Breast epithelium (tissue), 4 donors: ENCODE results near the gene CDC42SE1. TPM values are rescaled to one million over a fixed set of nuclear protein-coding genes. Genes with fewer than 3 reads are reported as not detected.

Source experiments
- DNase-seq, 2 donors: peaks; one replicate each; pipeline ENCODE4 v3.0.0-alpha.2; 2019; ENCODE audit warnings: low spot score in 2 of 2
- H3K27ac ChIP-seq, 2 donors: fragments of 200-600 bp; sonication (generic) in 1 of 2; one replicate each; pipeline ENCODE4 v1.5.1; 2016 to 2019; ENCODE audit warnings: mild to moderate bottlenecking in 1 of 2
- H3K27me3 ChIP-seq, 2 donors: fragments of 200-600 bp; sonication (generic) in 1 of 2; one replicate each; pipeline versions ENCODE4 v1.5.1 to v1.6.0; 2017 to 2019; ENCODE audit warnings: control low read depth in 1 of 2, mild to moderate bottlenecking in 1 of 2
- H3K36me3 ChIP-seq: fragments of 200-600 bp; one replicate; pipeline ENCODE4 v1.5.1; 2019
- H3K4me1 ChIP-seq, 2 donors: fragments of 200-600 bp; sonication (generic); one replicate each; pipeline ENCODE4 v1.5.1; 2016 to 2019; ENCODE audit warnings: control low read depth in 1 of 2
- H3K4me3 ChIP-seq, 3 donors: fragments of 200-600 bp; sonication (generic); 1 replicate in 2 of 3; 2 replicates in 1 of 3; pipeline ENCODE4 v1.5.1; 2016 to 2019; ENCODE audit warnings: mild to moderate bottlenecking in 3 of 3, moderate library complexity in 2 of 3
- H3K9me3 ChIP-seq, 2 donors: fragments of 200-600 bp; sonication (generic) in 1 of 2; one replicate each; pipeline ENCODE4 v1.5.1; 2016 to 2019; ENCODE audit warnings: control low read depth in 1 of 2
- CTCF ChIP-seq, 3 donors: fragments of 450-650 bp; IDR thresholded peaks; one replicate each; pipeline ENCODE4 v1.5.1; 2016 to 2017; ENCODE audit warnings: antibody characterized with exemption in 3 of 3, mild to moderate bottlenecking in 3 of 3, moderate library complexity in 3 of 3
- POLR2A ChIP-seq: fragments of 450-650 bp; IDR thresholded peaks from one replicate; pipeline ENCODE4 v1.6.1; 2016; ENCODE audit warnings: antibody characterized with exemption, mild to moderate bottlenecking, moderate library complexity
- POLR2AphosphoS5 ChIP-seq, 3 donors: sonication (generic); formaldehyde crosslinking; IDR thresholded peaks; one replicate each; pipeline ENCODE4 v1.6.1; 2017; ENCODE audit warnings: antibody characterized with exemption in 3 of 3
- intact Hi-C: fragments of 100-400 bp; cut with DNase I; formaldehyde crosslinking; loops from one replicate; pipeline ENCODE4 v1.15.1; 2023; ENCODE audit warnings: low total_unique reads
- total RNA-seq, 3 donors: library from RNA; depleted of rRNA; stranded (reverse); fragments of >200 nt; gene quantifications; one replicate each; pipeline ENCODE4 v1.1.0, GENCODE V29; 2016

The CDC42SE1 gene
- total RNA-seq, 3 donors from 2014 or later, result 49.4 to 130 (median 85.9) TPM

- Histone ChIP-seq H3K36me3 (peaks cover 9% of the 10 kb centered on the region), H3K27ac (peak overlapping the region; percentile 17 to 40), H3K9me3 (no peaks in the 10 kb centered on the region), H3K27me3 (no peaks in the 10 kb centered on the region), H3K4me3 (no peak overlapping the region), H3K4me1 (peaks cover under 1 to 8% of the 10 kb centered on the region in 2 donors)
- no peak for DNase-seq
- intact Hi-C loops, result no loop called here
- TF ChIP-seq POLR2A (no peak), POLR2AphosphoS5 (IDR thresholded peaks at IDR 0.05) (no peak), CTCF (IDR thresholded peaks at IDR 0.05) (no peak)
Observed at GRCh38 chr1:151051356-151052009, 7.9 kb downstream of the CDC42SE1 start.

- no peaks in the 10 kb centered on the region for H3K9me3 ChIP-seq
- no peak overlapping the region for H3K27ac ChIP-seq
- H3K36me3 ChIP-seq, result peaks cover 6% of the 10 kb centered on the region
- no peak overlapping the region for H3K4me3 ChIP-seq
- no peaks in the 10 kb centered on the region for H3K27me3 ChIP-seq
- intact Hi-C loops, result no loop called here
- TF ChIP-seq CTCF (IDR thresholded peaks at IDR 0.05) (no peak), POLR2A (no peak), POLR2AphosphoS5 (IDR thresholded peaks at IDR 0.05) (no peak)
- H3K4me1 ChIP-seq, result no peaks in the 10 kb centered on the region
- no peak for DNase-seq
Observed at GRCh38 chr1:151050051-151050688, 9.3 kb downstream of the CDC42SE1 start.

GRCh38 chr1:151049458-151049857 is 10.0 kb downstream of the CDC42SE1 start:
- no peak overlapping the region for H3K4me3 ChIP-seq
- intact Hi-C loops, result no loop called here
- peak overlapping the region; percentile 30 to 89 for H3K27ac ChIP-seq
- H3K36me3 ChIP-seq, result peaks cover 6% of the 10 kb centered on the region
- H3K4me1 ChIP-seq, result no peaks in the 10 kb centered on the region
- TF ChIP-seq CTCF (IDR thresholded peaks at IDR 0.05), result no peak
- TF ChIP-seq POLR2AphosphoS5 (IDR thresholded peaks at IDR 0.05), result no peak
- no peak for TF ChIP-seq POLR2A
- no peak for DNase-seq
- H3K9me3 ChIP-seq, result no peaks in the 10 kb centered on the region
- no peaks in the 10 kb centered on the region for H3K27me3 ChIP-seq

- TF ChIP-seq POLR2A, result no peak
- peak; percentile 9 to 49 (median 40) for TF ChIP-seq CTCF (IDR thresholded peaks at IDR 0.05)
- peak overlapping the region; percentile 81 to 95 (median 83) for H3K4me3 ChIP-seq
- no peaks in the 10 kb centered on the region for H3K27me3 ChIP-seq
- H3K36me3 ChIP-seq, result peaks cover 6% of the 10 kb centered on the region
- no peaks in the 10 kb centered on the region for H3K4me1 ChIP-seq
- H3K27ac ChIP-seq, result peak overlapping the region; percentile 89 to 96
- intact Hi-C loops, result no loop called here
- no peak for DNase-seq
- no peaks in the 10 kb centered on the region for H3K9me3 ChIP-seq
Observed at GRCh38 chr1:151048645-151049032, 10.8 kb downstream of the CDC42SE1 start.

GRCh38 chr1:151047925-151048644 is 11.3 kb downstream of the CDC42SE1 start:
- Histone ChIP-seq H3K36me3 (peaks cover 6% of the 10 kb centered on the region), H3K9me3 (no peaks in the 10 kb centered on the region), H3K27ac (peak overlapping the region; percentile 89 to 96), H3K27me3 (no peaks in the 10 kb centered on the region), H3K4me3 (peak overlapping the region; percentile 81 to 95 (median 83)), H3K4me1 (no peaks in the 10 kb centered on the region)
- TF ChIP-seq POLR2A (no peak), POLR2AphosphoS5 (IDR thresholded peaks at IDR 0.05) (peak in 1 of 3 donors; percentile 29), CTCF (IDR thresholded peaks at IDR 0.05) (no peak)
- intact Hi-C loops, result no loop called here
- DNase-seq, result peak; percentile 67 to 69
